Measurements from ENCODE around the gene CBLN4. TPM values are rescaled to one million over a fixed set of nuclear protein-coding genes. Genes with fewer than 3 reads are reported as not detected.

CBLN4 gene
- total RNA-seq, 4 donors from 2014 or later = 26.2 TPM; not detected in 3

- Histone ChIP-seq H3K27me3 (no peaks in the 10 kb centered on the region), H3K9me3 (no peaks in the 10 kb centered on the region), H3K27ac (peak overlapping the region; percentile 54 to 55), H3K36me3 (no peaks in the 10 kb centered on the region), H3K4me3 (no peak overlapping the region), H3K4me1 (peaks cover 0 to 7% of the 10 kb centered on the region in 2 donors)
- intact Hi-C loops (cut with DNase I; ENCODE audit: low total_unique reads) = no loop called here
- peak; percentile 39 to 51 for DNase-seq
- TF ChIP-seq CTCF (IDR thresholded peaks at IDR 0.05) (no peak), POLR2A (IDR thresholded peaks at IDR 0.05) (no peak)
Observed at GRCh38 chr20:55977690-55978459, 27.4 kb downstream of the CBLN4 start.

- Histone ChIP-seq H3K36me3 (no peaks in the 10 kb centered on the region), H3K27ac (no peak overlapping the region), H3K4me1 (peaks cover 0 to 7% of the 10 kb centered on the region in 2 donors), H3K27me3 (no peaks in the 10 kb centered on the region), H3K9me3 (no peaks in the 10 kb centered on the region), H3K4me3 (no peak overlapping the region)
- intact Hi-C loops (cut with DNase I; ENCODE audit: low total_unique reads) = no loop called here
- TF ChIP-seq CTCF (IDR thresholded peaks at IDR 0.05) = no peak
- no peak for TF ChIP-seq POLR2A (IDR thresholded peaks at IDR 0.05)
- DNase-seq = no peak
Observed at GRCh38 chr20:55974491-55975202, 30.7 kb downstream of the CBLN4 start.

- Histone ChIP-seq H3K4me3 (no peak overlapping the region), H3K27ac (no peak overlapping the region), H3K27me3 (no peaks in the 10 kb centered on the region), H3K36me3 (no peaks in the 10 kb centered on the region), H3K9me3 (no peaks in the 10 kb centered on the region), H3K4me1 (no peaks in the 10 kb centered on the region)
- intact Hi-C loops (cut with DNase I; ENCODE audit: low total_unique reads) = no loop called here
- DNase-seq = no peak
- no peak for TF ChIP-seq CTCF (IDR thresholded peaks at IDR 0.05)
- no peak for TF ChIP-seq POLR2A (IDR thresholded peaks at IDR 0.05)
Observed at GRCh38 chr20:55964790-55965189, 40.5 kb downstream of the CBLN4 start.

GRCh38 chr20:55961376-55962330 lies 43.7 kb downstream of the CBLN4 start:
- Histone ChIP-seq H3K36me3 (no peaks in the 10 kb centered on the region), H3K27me3 (no peaks in the 10 kb centered on the region), H3K4me3 (no peak overlapping the region), H3K9me3 (no peaks in the 10 kb centered on the region), H3K4me1 (no peaks in the 10 kb centered on the region), H3K27ac (peak overlapping the region in 1 of 2 donors; percentile 7)
- no peak for TF ChIP-seq CTCF (IDR thresholded peaks at IDR 0.05)
- TF ChIP-seq POLR2A (IDR thresholded peaks at IDR 0.05) = no peak
- peak; percentile 59 to 69 for DNase-seq
- intact Hi-C loops (cut with DNase I; ENCODE audit: low total_unique reads) = no loop called here

All from uterus (tissue), 4 donors.